ENCODE data around the gene ARID1B.

DNA sequence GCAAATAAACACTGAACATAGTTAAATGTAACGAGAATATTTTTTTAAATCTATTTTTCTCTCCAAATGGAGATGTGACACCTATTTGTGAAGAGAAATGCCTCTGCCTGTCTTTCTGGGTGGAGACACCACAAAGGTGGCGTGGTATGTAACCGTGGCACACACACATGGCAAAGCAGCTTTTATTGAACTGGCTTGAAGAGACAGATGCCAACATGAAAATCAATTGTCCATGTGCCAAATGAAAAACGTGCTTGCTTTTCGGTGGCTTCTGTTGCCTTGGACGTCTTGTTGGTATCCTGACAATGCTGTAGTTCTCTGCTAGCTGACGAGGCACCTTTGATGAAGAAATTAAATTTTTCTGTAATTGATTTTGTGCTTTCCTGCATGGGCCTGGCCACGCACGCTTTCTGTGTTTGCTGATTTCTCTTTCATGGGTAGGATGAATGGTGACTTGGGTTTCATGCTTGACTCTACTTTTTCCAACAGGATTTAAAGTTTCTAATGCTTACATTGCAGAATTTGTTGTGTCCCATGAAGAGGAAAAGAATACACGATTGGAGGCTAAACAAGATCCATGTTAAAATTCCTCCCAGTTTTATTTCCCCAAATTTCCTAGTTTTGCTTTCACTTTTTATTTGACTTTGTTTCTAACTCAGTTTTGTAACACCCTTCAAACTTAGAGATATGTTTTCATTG is 343.5 kb downstream of the ARID1B start:
- TF ChIP-seq, protein P1, sequence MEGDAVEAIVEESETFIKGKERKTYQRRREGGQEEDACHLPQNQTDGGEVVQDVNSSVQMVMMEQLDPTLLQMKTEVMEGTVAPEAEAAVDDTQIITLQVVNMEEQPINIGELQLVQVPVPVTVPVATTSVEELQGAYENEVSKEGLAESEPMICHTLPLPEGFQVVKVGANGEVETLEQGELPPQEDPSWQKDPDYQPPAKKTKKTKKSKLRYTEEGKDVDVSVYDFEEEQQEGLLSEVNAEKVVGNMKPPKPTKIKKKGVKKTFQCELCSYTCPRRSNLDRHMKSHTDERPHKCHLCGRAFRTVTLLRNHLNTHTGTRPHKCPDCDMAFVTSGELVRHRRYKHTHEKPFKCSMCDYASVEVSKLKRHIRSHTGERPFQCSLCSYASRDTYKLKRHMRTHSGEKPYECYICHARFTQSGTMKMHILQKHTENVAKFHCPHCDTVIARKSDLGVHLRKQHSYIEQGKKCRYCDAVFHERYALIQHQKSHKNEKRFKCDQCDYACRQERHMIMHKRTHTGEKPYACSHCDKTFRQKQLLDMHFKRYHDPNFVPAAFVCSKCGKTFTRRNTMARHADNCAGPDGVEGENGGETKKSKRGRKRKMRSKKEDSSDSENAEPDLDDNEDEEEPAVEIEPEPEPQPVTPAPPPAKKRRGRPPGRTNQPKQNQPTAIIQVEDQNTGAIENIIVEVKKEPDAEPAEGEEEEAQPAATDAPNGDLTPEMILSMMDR (conservative IDR thresholded peaks at IDR 0.05; ENCODE audit: low read depth, low read length): no peak
- no peak for TF ChIP-seq EZH2 (IDR thresholded peaks at IDR 0.05; ENCODE audit: low read length, unreplicated experiment)
